Eye (tissue), 1 donor: Measurements from ENCODE around the gene PGM3.

Experiments
- DNase-seq: peaks from one replicate; pipeline ENCODE4 v3.0.0-alpha.2; 2015

PGM3 gene

DNA sequence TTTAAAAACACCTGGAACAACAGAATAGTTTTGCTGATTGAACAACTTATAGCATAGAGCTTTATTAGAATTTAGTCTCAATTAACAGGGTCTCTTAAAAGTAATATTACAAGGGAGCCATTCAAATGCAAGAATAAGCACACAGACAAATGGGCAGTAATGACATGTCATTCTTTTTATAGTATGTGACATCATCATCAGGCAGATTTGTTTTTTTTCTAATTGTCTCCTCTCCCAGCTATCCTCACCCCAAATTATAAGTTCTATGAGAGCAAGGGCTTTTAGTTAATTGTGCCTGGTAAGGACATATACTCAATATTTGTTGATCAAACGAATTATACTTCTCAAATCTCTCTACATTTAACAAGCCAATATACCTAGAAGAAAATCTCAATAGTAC lies 11.0 kb downstream of the PGM3 start:
- no peak for DNase-seq

DNA sequence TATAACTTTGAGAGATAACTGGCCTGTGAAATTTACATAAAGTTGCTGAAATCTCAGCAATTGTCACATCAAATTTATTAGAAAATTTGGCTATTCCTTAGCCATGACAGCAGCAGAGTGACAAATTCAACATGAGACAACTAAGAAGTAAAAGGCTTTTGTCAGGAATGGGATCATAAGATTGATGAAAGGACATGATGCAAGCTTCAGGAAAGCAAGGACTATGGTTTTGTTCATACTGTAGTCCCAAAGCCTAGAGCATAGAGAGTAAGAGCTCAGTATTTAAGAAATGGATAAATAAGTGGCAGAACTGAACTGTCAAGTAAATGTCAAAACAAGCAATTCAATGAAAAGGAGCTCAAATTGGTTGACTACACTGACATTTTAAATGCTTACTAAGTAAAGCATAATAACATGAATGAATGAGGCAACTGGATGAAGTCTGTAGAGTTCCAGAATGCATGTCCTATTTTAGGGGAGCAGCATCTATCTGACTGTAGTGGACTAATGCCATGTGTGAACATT lies 12.6 kb downstream of the PGM3 start:
- no peak for DNase-seq

DNA sequence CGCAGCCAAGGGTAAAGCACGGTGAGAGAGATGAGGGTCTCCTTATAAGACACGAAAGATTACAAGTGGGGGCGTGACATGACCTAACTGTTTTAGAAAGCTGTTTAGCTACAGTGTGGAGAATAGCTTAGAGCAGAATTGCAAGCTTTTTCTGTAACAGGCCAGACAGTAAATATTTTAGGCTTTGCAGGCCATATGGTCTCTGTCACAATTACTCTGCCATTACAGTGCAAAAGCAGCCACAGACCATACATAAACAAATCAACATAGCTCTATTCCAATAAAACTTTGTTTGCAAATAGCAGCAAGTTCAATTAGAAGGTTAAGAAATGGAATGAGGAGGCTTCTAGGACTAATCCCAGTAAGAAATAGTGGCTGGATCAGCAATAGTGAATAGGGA lies 16.8 kb downstream of the PGM3 start:
- no peak for DNase-seq

DNA sequence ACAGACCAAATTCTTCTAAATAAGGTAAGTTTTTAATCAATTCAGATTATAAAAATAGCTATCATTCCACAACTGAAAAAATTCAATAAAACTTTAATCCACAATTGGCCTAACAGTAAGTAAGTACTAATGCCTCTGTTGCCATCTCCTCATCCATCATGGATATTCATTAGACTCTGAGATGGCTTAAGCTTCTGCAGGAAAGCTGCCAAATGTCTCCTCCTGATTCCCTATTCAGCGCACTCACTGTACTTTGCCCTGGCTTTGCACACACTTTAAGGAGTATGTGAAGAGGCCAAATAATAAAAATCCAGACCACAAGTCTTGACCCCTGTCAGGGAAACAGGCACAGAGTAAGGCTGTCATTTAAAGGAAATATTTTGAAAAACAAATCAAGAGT lies 23.6 kb downstream of the PGM3 start:
- no peak for DNase-seq

DNA sequence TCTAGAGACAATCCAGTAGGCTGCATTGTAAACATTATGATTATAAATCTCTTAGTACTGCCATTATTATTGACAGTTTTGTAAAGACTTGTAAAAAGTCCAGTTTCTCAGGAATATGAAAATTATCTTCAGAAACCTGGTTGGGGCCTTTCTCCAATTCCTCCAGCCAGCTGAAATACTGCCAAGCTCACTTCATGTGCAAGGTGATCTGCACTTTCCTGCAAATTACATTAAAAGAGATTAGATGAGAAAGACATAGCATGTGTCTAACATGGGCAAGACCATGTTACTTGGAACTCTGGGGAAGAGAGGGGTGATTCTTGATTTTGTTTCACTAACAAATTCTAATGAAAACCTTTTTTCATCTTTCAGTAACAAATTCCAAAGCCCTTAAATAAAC lies 24.0 kb downstream of the PGM3 start:
- no peak for DNase-seq

DNA sequence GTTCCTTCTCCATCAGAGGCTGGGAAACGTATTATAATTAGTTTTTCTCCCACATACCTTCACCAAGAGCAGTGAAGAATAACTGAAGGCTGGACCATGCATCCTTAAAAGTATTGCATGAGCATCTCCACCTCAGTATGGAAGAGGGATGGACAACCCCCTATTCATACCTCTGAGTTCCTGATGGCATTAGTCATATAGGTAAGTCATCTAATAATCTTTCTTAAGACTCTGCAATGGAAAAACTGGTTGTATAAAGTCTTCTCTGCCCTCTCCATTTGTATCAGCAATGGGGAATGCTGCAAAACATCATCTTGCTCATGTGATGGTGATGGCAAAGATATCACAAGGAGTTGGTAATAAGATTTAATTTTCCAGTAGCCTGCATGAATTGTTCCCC lies 24.5 kb downstream of the PGM3 start:
- DNase-seq = no peak

DNA sequence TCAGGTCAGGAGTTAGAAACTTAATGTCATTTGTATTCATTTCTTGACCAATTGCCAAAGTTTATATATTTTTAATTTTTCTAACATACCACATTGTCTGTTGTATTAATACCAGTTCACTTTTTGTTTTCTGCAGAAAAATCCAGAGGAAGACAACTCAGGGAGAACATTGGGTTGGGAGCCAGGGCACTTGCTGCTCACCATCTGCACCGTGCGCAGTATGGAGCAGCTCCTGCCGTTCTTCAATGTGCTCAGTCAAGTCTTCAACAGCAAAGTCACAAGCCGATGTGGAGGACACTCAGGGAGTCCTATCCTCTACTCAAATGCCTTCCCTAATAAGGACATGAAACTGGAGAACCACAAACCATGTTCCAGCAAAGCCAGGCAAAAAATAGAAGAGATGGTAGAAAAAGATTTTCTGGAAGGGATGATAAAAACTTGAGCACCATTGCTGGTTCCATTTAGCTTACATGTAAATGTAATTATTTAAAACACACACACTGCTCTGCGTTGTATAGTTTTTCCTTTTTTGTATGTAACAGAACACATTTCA lies 25.3 kb downstream of the PGM3 start:
- no peak for DNase-seq

DNA sequence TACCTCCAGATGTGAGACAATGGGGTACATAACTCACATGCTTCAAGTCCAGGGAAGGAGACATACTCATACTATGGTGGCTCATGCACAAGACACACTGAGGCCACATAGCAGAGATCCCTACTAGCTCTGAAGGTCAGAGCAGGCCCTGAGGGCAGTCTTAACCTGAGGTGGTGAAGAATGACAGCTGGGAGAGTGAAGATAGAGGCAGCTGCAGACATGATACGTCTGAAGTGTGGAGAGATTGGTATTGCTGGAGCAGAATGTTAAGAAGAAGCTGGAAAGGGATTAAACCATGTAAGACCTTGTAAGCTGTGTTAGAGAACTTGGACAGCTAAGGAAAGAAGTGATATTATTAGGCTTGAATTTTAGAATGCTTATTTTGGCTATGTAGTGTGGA lies 32.9 kb downstream of the PGM3 start:
- no peak for DNase-seq

DNA sequence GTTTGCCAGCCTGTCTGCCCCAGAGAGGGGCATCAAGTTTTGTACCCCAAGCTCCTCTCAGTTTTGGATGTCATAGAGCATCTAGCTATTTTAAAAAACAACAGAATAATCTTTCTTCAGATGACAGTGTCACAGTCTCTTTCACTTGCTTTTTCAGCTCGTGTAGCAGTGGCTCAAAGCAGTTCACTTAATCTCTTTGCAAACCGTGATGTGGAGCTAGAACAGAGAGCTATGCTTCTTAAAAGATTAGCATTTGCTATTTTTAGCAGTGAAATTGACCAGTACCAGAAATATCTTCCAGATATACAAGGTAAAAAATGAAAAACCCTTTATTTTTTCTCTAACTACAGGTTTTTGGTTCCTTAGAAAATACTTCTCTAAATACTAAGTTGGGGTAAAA lies 37.3 kb downstream of the PGM3 start:
- DNase-seq = no peak

DNA sequence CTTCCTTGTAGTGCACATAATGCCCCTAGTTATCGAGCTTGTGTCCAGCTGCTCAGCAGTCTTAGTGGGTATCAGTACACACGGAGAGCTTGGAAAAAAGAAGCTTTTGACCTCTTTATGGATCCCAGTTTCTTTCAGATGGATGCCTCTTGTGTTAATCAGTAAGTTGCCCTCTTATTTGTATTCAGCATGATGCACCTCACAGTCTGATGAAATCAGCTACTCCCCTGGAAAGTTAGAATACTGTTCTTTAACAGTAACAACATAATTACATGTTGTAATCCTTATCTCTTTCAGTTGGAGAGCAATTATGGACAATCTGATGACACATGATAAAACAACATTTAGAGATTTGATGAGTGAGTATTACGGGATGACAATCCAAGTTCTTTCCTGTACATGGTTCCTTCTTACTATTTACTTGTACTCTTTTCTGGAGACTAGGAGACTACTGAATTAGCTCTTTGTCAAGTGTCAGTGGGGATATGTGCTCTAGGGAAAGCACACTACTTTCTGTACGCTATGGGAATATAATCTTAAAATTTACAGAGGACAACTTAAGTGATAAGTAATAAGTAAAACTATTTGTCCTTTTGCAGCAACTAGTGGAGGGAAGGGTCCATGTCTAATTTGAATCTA lies 39.1 kb downstream of the PGM3 start:
- DNase-seq = peak; percentile 13

DNA sequence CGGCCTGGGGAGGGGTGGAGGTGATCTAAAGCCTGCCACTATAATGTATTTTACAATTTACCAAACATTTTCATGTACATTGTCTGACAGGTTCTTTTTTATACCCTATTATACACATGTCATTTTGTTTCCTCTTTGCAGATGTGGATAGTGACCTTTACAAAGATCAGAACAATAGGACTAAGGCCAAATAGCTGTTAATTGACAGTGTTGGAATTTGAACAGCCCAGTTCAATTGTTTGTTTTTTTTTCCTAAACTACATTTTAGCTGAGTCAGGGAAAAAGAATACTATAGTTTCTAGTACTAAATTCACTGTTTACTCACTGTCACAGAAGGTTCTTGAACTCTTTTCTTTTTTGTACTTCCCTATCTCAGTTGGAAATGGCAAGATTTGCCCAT lies 40.2 kb downstream of the PGM3 start:
- no peak for DNase-seq

DNA sequence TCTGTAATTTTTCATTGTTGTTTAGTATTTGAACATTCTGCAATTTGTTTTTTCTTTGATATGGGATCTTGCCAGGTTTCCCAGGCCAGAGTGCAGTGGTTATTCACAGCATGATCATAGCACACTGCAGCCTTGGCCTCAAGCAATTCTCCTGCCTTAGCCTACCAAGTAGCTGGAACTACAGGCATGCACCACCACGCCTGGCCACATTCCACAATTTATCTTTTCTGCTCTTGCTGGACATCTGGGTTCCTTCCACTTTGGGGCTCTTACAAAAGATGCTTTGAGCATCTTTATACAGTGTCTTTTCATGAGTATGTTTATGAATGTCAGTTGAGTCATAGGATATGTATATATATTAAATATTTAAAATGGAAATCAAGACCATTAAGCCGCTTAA lies 42.0 kb downstream of the PGM3 start:
- no peak for DNase-seq

DNA sequence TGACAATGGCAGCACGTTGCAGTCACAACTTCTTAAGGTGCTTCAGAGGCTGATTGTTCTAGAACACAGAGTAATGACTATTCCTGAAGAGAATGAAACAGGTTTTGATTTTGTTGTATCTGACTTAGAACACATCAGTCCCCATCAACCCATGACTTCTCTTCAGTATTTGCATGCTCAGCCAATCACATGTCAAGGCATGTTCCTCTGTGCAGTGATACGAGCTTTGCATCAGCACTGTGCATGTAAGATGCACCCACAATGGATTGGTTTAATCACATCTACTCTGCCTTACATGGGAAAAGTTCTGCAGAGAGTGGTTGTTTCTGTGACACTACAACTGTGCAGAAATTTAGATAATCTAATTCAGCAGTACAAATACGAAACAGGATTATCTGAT lies 54.3 kb downstream of the PGM3 start:
- no peak for DNase-seq

DNA sequence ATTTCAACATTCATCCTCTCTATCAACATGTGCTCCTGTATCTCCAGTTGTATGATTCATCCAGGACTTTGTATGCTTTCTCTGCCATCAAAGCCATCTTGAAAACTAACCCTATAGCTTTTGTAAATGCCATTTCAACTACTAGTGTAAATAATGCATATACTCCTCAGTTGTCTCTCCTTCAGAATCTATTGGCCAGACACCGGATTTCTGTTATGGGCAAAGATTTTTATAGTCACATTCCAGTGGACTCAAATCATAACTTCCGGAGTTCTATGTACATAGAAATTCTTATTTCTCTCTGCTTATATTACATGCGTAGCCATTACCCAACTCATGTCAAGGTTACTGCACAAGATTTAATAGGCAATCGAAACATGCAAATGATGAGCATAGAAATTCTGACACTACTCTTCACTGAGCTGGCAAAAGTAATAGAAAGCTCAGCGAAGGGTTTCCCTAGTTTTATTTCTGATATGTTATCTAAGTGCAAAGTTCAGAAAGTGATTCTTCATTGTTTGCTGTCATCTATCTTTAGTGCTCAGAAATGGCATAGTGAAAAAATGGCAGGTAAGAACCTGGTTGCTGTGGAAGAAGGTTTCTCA lies 54.8 kb downstream of the PGM3 start:
- no peak for DNase-seq

DNA sequence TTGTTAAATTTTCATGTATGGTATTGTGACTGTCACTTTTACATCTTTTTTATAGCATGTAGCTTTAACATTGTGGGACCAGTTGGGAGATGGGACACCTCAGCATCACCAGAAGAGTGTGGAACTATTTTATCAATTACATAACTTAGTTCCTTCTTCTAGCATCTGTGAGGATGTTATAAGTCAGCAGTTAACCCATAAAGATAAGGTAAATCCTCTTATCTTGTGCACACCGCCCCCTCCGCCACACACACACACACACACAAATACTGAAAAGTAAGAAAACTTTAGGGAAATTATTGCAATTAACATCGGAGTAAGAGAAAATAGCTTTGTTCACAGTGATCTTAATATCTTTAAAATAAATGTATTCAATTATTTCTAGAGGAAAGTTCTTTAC lies 60.9 kb downstream of the PGM3 start:
- no peak for DNase-seq

DNA sequence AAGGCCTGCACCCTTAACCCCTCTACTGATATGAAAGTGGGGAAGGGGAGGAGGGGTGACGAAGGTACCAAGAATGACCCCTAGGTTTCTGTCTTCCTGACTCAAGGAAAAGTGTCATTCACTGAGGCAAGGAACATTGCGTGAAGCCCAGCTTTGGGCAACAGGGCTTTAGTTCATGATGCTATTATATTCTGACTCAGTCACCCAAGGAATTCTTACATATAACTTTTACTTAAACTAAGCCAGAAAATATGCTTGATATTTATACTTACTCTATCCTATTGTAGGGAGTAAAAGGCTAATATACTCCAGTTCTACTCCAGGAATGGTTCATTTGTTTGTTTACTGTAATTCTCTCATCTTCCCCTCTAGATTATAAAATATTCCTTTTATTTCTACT lies 65.1 kb downstream of the PGM3 start:
- DNase-seq = no peak

DNA sequence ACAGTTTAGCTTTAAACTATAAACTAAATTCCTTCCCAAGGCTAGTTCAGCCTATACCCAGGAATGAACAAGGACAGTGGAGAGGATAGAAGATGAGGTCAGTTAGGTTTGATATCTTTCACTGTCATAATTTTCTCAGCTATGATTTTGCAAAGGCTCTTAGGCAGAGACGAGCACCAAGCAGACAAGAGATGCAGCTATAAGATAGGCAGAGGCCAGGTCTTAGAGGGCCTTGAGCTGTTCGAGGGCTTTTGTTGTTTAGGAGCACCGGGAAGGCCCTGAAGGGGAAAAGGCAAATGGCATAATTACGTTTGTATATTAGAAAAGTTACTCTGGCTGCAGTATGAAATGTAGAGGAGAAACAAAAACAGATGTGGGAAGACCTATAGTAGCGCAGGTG lies 65.8 kb downstream of the PGM3 start:
- DNase-seq = no peak

DNA sequence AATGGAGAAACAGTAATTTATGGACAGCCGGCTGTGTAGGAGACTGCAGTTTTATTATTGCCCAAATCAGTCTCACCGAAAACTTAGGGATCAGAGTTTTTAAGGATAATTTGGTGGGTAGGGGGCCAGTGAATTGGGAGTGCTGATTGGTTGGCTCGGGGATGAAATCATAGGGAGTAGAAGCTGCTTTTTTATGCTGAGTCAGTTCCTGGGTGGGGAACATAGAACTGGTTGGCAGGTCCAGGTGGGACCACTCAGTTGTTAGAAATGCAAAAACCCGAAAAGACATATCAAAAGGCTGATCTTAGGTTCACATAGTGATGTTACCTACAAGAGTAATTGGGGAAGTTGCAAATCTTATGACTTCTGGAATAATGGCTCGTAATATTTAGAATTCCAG lies 66.3 kb downstream of the PGM3 start:
- no peak for DNase-seq

DNA sequence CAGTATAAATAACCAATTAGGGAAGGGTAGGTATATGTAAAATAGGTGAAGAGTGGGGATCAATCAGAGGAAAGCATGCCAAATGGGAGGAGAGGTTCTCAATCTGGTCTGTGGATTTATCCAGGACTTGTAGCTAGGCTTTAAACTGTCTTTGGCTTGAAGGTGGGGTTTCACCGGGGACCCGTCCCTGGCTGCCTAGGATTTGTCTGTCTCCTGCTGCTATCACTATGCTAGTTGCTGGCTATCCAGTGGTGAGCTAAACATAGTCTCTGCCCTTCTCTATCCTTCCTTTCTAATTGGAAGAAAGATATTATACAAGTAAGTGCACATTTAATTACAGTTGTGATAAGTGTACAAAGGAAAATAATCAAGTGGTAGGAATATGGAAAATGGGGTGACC lies 66.8 kb downstream of the PGM3 start:
- DNase-seq = no peak

DNA sequence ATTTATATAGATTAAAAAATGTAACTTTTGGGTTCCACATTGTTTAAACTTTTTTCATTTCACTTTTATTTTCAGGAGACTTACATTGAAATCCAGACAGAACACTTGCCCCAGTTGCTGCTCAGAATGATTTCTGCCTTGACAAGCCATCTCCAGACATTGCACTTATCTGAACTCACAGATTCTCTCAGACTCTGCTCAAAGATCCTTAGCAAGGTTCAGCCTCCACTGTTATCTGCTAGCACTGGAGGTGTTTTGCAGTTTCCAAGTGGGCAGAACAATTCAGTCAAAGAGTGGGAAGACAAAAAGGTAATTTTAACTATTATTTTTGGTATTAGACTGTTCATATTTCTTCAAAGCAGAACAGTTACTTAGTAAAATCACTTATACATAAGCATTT lies 67.6 kb downstream of the PGM3 start:
- DNase-seq = no peak

DNA sequence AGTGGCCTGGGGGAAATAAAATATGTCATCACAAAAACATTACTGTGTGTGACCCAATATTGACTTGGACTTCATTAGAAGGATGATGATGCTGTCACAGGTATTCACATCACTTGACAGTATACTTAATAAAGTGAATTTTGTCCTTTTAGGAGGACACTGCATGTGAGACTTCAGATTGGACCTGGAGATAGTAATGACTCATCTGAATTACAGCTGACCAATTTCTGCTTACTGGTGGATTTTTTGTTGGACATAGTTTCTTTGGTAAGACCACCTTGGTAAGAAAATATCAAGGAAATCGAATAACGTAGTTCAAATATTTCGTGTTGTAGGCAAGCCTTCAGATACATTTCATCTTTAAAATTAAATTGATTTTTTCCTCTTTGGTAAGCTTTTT lies 68.5 kb downstream of the PGM3 start:
- no peak for DNase-seq

DNA sequence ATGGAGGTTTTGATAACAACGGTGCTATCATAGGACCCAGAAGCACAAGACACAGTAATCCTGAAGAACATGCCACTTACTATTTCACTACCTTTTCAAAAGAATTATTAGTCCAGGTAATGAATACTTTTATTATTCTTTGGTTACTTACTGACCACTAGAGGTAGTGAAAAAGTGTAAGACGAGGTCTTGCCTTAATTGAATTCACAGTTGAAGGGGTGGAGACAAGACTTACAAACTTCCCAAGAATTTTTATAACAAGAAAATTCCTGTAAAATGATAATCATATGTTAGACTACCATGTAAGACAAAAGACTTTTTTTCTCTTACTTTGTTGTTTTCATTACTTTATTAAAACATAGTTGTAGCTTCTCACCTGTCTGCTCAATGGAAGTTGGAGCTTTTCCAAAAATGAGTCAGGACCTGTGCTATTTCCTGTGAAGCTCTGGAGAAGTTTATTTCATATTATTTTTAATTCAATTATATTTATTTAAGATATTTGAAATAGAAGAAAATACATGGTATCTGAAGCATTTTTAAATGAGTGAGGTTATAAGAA lies 73.2 kb downstream of the PGM3 start:
- no peak for DNase-seq

DNA sequence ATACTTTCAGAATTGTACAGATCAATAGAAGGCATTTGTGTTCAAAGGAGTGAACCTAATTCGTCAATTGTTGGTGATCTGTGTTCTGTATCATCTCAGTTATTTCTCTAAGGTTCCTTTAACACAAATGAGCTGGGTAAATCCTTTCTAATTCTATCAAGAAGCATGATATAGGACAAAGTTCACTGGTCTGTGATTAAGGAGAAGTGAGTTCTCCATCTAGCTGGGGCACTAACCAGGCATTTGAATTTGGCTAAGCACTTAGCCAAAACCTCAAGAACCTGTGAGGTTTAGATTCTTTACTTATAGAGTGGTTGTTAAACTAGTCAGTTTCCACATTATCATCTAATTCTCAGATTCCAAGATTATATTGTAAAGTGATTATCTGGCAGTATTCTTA lies 75.3 kb downstream of the PGM3 start:
- peak; percentile 2 for DNase-seq
